NCI-H1092 treated with DMSO at 0.1 percent for 48 hours (cell line): ENCODE results near the gene KLF7.

Source experiments
- DNase-seq: peaks from one replicate; lab custom pipeline; 2025; lab: John Stamatoyannopoulos, UW

The KLF7 gene

GRCh38 chr2:207091176-207091575 lies 74.6 kb downstream of the KLF7 start:
- no peak for DNase-seq

GRCh38 chr2:207090389-207090788 lies 75.4 kb downstream of the KLF7 start:
- no peak for DNase-seq

GRCh38 chr2:207088839-207089238 lies 76.9 kb downstream of the KLF7 start:
- DNase-seq = peak; percentile 38

GRCh38 chr2:207088276-207088675 lies 77.5 kb downstream of the KLF7 start:
- DNase-seq = no peak

GRCh38 chr2:207087046-207087902 lies 78.5 kb downstream of the KLF7 start:
- DNase-seq = no peak

- DNase-seq = no peak
Measured at GRCh38 chr2:207086136-207086535, 79.6 kb downstream of the KLF7 start.

GRCh38 chr2:207085110-207085509 lies 80.6 kb downstream of the KLF7 start:
- no peak for DNase-seq

GRCh38 chr2:207083361-207084110 lies 82.2 kb downstream of the KLF7 start:
- no peak for DNase-seq

GRCh38 chr2:207082619-207083018 lies 83.1 kb downstream of the KLF7 start:
- DNase-seq = no peak

- DNase-seq = no peak
Measured at GRCh38 chr2:207078186-207078798, 87.5 kb downstream of the KLF7 start.

- no peak for DNase-seq
Measured at GRCh38 chr2:207077266-207077665, 88.5 kb downstream of the KLF7 start.

- no peak for DNase-seq
Measured at GRCh38 chr2:207075456-207075855, 90.3 kb downstream of the KLF7 start.

- peak; percentile 61 for DNase-seq
Measured at GRCh38 chr2:207073801-207074678, 91.7 kb downstream of the KLF7 start.

GRCh38 chr2:207073412-207073800 lies 92.3 kb downstream of the KLF7 start:
- DNase-seq = no peak

GRCh38 chr2:207072571-207072970 lies 93.2 kb downstream of the KLF7 start:
- DNase-seq = no peak

GRCh38 chr2:207071820-207072219 lies 93.9 kb downstream of the KLF7 start:
- no peak for DNase-seq

- DNase-seq = no peak
Measured at GRCh38 chr2:207067473-207067872, 98.3 kb downstream of the KLF7 start.

- no peak for DNase-seq
Measured at GRCh38 chr2:207066791-207067460, 98.8 kb downstream of the KLF7 start.

GRCh38 chr2:207066166-207066565 lies 99.6 kb downstream of the KLF7 start:
- no peak for DNase-seq

- DNase-seq = no peak
Measured at GRCh38 chr2:207064128-207064690, 101.5 kb downstream of the KLF7 start.

GRCh38 chr2:207061181-207061580 lies 104.6 kb downstream of the KLF7 start:
- DNase-seq = no peak
